NK-92 (cell line): ENCODE measurements around the gene KIAA1755.
"Not testable (repeated sequence)": the region's sequence is repeated elsewhere in the genome, so short reads cannot be mapped to it uniquely, and the experiment has no call there.

ENCODE experiments used
- DNase-seq: peaks from one replicate; lab custom pipeline; 2025; ENCODE audit not compliant: unreplicated experiment; lab: John Stamatoyannopoulos, UW

Gene KIAA1755

DNA sequence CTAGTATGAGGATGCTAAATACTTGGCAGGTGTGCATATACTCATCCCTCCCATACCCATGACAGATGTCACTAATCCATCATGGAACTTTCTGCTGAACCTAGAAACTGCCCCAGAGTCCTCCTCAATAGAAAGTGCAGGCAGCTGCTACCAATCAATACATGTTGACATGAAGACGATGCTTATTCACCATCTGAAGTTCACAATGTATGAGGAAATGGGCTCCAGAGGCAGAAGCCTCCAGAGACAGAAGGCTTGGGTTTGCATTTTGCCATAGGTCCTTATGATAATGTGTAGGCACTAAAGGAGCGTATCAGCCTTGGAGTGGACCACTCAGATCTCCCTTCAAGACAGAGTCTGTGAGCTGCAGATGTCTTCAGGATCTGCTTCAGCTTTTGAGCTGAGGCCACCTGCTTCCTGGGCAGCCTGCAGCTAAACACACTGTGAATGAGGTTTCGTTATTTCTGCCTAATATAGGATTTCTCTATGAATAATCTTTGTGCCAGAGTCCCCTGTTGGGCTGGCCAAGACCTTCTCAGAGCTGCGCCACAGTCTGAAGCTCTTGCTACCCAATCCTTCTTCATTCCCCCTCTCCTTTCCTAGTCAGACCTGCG, 7.5 kb upstream of the KIAA1755 start:
- no peak for DNase-seq

DNA sequence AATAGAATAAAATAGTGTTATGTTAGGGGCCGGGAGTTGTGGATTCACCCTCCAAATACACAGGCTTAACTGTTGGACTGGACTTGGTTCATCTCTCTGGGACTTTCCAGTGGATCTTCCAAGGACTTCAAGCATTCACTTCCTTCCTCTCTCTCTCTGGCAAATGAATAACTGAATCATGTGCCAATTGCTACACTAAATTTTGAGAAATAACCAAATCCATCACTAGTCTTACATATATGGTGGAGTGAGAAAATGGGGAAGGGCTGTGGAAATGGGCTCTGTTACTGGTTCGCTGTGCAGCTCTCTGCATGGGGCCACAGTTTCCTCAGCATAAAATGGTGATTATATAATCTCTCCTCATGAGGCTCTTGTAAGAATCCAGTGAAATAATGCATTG, 6.8 kb upstream of the KIAA1755 start:
- no peak for DNase-seq

DNA sequence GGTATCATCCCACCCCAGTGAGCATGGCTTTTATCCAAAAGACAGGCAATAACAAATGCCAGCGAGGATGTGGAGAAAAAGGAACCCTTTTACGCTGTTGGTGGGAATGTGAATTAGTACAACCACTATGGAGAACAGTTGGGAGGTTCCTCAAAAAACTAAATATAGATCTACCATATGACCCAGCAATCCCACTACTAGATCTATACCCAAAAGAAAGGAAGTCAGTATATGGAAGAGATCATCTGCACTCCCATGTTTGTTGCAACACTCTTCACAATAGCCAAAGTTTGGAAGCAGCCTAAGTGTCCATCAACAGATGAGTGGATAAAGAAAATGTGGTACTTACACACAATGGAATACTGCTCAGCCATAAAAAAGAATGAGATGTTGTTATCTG, 5.9 kb upstream of the KIAA1755 start:
- no peak for DNase-seq

DNA sequence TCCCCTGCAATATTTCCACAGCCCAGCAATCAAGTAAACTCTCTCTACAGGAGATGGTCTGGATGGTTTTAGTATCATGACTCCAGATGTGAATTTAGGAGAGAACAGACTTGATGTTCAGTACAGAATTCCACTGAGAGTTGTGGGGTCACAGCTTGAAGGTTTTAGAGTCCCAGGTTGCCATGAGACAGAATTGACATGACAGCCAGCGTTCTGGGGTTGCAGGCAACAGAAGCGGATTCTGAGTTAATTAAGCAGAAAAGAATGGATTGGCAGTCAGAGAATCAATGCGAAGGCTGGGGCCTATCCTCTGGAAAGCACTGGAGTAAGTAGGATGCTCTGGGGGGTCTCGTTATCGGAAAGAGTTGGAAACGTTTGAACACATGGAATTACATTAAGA, 2.4 kb upstream of the KIAA1755 start:
- no peak for DNase-seq

DNA sequence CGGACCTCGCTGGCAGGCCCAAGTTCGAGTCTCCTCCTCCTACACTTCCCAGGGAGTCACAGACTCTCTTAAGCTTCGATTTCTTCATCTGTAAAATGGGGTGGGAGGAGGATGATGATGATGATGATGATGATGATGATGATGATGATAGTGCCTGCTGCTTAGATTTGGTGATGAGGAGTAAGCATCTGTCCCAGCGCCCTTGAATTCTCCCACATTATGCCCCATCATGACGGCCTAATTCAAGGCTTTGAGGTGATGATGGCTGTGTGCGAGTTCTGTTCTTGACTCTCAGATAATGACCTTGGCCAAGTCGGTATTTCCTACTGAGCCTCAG, 487 bp upstream of the KIAA1755 start:
- no peak for DNase-seq

DNA sequence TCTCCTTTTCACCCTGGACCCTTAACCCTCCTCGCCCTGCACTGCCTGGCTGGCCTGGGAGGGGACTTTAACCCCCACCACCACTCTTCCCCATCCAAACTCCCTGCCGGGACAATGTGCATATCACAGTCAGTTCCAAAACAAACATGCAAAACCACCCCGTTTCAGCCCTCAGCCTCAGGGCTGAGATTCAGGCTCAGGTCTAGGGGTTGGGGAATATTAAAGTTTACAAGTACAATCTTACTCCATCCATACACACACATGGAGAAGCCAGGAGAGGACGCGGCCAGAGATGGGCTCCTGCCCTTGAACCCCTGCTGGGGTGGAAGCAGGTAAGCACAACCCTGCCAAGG, 534 bp downstream of the KIAA1755 start:
- no peak for DNase-seq

DNA sequence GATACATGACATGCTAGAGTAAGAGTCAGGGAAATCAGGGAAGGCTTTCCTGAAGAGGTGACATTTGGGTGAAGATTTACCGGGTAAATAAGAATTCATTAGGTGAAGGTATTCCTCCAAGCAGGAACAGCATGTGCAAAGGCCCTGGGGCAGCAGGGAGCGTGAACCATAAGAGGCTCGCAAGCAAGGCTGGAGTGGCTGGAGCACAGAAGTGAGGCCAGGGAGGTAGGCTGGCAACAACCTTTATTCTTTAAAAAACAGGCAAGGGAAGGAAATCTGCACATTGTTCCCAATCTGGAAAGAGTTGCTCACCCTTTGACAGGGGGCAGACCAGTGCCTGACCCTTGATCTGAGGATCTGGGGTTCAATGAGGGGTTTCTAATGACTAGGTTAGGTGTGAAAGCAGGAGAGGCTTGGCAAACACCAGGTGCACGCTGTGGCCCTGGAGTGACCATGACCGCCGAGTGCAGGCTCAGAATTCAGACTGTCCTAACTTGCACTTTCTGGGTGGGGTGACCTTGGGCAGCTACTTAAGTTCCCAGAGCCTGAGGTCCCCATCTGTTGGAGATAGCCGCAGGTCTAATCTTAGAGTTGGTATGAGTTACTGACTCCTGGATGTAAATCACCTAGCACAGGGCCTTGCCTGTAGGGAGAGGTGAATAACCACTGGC, 1.9 kb downstream of the KIAA1755 start:
- DNase-seq: no peak

DNA sequence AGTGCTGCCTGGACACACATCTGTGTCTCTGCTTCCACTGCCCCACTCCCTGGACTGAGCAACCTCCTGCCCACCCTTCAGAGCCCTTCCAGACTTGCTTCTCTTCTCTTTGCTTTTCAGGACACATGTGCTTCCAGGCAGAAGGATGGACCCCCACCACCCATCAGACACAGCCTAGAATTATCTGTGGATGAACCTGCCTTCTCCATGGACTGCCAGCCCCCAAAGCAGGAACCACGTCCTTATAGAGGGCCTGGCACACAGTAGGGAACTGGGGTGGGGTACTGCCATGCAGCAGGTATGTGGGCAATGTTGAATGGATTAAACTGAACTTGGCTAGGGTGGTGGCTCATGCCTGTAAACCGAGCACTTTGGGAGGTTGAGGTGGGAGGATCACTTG, 3.6 kb downstream of the KIAA1755 start:
- DNase-seq: no peak

DNA sequence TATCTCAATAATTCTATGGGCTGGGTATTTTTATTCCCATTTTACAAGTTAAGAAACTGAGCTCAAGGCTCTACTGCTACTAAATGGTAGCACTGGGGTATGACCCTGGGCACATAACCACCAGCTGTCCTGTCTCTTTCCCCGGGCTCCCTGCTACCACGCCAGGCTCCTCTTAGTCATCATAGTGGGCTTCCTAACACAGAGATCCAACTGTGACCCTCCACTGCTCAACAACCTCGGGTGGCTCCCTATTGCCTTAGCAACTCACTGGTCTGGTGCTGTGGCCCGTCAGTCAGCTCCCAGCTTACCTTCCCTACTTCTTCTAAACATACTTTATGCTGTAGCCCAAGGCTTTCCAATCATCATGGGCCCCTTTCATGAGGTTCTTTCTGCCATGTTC, 4.5 kb downstream of the KIAA1755 start:
- no peak for DNase-seq

DNA sequence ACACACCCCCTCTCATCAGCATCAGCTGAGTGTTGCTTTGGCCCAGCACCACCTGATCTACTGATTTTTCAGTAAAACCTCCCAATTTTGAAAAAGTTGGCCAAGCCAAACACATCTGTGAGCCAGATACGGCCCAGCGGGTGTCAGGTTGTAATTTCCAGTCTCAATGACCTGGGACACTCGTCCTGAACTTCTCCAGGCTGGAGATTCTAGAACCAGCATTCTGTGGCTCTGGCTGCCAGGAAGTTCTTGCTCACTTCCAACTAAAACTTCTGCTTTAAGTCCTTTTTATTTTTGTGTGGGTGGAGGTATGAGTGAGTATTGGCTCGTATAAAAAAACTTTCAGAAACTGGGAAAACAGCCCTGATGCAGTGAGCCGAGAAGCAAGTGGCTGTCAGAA, 5.1 kb downstream of the KIAA1755 start:
- no peak for DNase-seq

DNA sequence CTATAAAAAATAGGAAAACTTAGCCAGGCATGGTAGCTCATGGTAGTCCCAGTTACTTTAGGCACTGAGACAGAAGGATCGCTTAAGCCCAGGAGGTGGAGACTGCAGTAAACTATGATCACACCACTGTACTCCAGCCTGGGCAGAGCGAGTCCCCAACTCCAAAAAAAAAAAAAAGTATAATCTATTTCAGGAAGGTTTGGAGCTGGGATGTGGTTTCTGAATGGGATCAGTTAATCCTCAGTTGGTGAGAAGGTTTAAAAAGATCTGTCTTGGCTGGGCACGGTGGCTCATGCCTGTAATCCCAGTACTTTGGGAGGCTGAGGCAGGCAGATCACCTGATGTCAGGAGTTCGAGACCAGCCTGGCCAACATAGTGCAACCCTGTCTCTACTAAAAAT, 5.9 kb downstream of the KIAA1755 start:
- not testable (repeated sequence) for DNase-seq

DNA sequence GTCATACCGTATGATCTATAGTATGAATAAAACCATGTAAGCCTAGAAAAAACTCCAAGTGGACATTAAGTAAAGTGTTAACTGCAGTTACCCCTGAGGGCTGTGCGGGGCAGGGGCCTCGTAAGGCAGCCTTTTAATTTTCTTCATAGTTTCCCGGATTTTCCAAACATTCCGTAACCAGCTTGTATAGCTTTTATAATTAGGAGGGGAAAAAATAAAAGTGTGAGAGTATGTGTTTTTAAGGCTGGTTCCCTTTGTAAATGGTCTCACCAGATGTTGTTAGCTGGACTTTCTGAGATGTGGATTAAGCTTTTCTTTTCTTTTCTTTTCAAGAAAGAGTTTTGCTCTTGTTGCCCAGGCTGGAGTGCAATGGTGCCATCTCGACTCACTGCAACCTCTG, 7.0 kb downstream of the KIAA1755 start:
- no peak for DNase-seq

DNA sequence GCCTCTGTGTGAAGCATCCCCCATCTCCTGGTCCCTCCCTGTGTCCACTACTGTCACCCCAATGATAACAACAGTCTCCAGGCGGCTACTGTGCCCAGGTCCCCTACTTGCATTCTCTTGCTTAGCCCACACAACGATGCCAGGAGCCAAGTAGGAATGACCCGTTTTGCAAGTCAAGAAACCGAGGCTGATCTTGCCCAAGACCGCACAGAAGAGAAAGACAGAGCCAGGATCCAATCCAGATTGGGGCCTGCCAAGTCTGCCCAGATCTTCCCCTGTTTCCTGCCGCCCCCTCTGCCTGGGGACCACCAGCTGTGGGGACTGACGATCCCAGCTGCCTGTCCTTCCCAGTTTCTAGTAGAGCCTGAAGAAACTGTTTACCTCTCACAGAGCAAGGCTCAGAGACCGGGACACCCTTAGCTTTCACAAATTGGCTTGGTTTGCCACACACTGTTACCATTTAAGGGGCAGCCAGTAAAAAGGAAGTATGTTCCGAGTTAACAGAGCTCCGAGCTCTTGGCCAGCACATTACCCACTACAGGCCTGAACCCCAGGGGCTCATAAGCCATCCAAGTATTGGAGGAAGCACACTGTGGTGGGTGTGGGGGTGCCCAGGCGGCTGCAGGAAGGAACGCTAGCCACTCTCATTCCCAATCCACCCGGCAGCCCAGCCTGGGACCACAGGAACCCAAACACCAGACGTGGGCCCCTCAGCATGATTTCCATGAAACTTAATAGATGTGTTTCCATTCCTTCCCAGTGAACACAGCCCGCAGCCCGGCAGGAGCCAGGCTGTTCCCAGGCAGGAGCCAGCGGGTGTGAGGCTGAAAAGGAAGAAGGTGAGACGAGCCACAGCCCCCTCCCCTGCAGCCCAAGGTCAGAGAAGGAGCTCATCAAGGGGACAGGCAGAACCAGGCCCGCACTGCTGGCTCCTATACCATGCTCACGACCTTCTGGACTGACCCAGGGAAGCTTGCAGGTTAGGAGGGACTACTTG, 7.9 kb downstream of the KIAA1755 start:
- no peak for DNase-seq

DNA sequence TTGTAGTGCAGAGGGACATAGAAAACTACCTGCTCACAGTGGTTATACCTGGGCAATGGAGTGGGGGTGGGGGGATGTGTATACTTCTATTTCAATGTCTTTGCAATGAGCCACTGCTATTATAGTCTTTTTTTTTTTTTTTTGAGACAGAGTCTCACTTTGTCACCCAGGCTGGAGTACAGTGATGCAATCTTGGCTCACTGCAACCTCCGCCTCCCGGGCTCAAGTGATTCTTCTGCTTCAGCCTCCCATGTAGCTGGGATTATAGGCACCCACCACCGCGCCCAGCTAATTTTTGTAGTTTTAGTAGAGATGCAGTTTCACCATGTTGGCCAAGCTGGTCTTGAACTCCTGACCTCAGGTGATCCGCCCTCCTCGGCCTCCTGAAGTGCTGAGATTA, 9.1 kb downstream of the KIAA1755 start:
- DNase-seq: not testable (repeated sequence)

DNA sequence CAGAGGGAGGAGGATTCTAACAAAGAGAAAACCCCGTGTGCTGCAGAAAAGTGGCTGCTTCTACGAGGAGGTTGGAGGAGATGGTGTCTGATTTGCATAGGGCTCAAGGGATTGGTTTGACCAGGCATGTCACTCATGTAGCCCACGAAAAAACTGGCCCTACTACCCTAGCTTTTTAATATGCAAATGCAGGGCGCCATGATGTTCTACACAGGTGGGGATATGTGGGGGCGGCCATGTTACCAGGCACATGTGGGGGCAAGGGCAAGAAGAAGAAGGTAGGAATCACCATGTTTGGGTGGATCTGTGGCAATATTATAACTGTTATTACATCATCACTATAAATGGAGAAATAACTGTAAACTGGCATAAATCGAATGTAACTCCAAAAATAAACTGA, 9.9 kb downstream of the KIAA1755 start:
- DNase-seq: no peak

DNA sequence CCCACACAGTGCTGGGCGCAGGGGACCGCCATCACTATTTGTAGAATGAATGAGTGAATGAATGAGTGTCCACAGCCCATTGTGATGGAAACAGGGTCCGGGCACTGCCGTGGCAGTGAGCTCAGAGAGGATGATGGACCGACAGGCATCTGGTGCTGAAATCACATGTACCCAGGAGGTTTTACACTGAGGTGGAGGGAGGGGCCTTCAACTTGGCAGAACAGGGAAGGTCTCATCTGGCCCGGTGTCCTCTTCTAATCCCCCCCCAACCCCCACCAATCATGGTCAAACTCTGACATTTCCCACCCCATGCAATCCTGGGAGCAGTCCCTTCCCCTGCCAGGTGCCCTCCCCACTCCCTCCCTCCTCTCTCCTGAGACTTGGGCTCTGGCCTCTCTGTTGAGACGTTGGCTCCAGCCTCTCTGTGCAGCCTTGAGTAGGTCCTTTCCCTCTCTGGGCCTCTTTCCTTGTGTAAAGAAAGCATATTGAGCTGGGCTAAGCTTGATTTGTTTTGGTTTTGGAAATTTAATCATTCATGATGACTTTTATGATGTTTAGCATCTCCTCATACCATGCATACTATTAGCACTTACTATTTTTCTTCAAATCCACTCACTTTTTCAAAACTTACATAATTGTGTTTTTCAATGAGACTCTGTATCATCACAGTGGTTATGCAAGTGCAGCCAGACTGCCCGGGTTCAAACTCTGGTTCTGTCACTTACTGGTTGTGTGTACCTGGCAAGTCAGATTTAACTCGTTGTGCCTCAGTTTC, 10.8 kb downstream of the KIAA1755 start:
- DNase-seq: no peak

DNA sequence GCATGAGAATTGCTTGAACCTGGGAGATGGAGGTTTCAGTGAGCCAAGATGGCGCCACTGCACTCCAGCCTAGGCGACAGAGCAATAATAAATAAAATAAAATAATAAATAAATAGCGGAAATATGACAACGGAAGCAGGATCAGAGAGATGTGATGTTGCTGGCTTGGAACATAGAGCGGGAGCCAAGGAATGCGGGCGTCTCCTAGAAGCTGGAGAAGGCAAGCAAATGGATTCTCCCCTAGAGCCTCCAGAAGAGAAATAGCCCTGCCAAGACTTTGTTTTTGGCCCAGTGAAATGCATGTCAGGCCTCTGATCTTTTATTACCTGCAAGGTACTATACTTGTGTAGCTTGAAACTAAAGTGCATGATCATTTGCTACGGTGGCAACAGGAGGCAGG, 12.4 kb downstream of the KIAA1755 start:
- DNase-seq: no peak

DNA sequence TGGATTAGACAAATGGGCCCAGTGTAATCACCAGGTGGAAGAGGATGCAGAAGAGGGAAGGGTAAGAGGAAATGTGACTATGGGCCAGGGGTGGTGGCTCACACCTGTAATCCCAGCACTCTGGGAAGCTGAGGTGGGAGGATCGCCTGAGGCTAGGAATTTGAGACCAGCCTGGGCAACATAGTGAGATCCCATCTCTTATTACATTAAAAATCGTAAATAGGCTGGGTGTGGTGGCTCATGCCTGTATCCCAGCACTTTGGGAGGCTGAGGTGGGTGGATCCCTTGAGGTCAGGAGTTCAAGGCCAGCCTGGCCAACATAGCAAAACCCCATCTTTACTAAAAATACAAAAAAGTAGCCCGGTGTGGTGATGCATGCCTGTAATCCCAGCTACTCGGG, 12.8 kb downstream of the KIAA1755 start:
- not testable (repeated sequence) for DNase-seq

DNA sequence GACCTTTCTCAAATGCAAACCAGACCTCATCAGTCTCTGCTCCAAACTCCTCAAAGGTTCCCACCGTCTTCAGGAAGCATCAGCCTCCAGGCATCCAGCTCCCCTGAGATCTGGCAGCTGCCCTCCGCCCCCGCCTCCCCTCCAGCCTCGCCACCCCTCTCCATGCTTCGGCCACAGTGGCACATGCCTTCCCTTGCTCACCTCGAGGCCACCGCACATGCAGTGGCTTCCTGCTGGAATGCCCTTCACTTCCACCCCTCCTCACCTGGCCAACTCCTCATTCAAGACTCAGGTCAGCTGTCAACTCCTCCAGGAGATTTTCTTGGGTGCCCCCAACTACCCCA, 13.4 kb downstream of the KIAA1755 start:
- DNase-seq: no peak

DNA sequence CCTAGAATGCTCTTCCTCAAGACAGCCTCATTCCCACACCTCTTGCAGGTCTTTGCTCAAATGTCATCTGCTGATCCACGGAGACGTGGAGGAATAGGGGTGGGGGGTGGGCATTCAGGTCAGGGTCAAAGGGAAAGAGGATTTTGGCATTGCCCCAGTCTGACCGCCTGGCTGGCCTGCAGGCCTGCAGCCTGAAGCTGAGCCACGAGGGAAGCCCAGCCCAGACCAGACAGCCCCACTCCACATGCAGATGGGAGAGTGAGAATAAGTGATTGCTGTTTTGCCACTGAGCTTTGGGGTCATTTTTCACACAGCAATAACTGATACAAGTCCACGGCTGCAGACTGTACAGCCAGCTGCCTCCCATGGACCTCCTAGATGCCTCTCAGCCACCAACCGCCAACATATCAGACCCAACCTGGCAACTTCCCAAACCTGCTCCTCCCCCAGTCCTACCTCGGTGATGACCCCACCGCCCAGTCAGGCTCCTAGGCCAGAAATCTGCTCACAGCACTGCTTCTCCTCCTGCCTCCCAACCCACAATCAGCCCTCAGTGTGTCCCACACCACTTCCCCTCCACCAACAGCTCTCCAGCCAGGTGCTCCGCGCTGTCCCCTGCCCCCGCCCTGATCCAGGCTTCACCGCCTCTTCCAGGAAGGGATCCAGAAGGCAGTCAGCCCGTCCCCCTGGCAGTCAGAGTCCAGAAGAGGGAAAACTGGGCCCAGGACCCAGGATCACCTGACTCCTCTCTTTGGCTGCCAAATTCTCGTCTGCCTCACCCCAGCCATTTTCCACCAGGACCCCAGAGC, 14.0 kb downstream of the KIAA1755 start:
- no peak for DNase-seq

DNA sequence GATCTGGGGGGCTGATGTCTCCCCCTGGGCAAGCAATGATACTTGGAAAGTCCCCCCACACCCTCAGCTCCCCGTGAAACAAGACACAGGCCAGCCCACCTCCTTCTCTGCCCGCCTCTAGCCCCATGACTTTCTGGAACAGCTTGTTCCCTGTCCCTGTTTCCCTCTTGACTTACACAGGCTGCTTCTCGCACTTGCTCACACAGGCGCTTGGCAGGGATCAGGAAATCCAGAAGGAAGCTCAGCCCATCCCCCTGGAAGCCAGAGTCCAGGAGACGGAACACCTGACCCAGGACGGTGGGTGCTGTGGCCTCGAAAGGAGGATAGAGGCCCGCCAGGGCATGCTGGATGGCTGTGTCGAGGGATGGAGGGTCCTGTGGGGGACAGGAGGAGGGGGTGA, 14.8 kb downstream of the KIAA1755 start:
- no peak for DNase-seq
